HG03378 (cell line): ENCODE measurements around the gene DCLRE1C.
A peak's percentile ranks its signal among the peaks of the same experiment; 100 is the strongest.
"Not testable (repeated sequence)": the region's sequence is repeated elsewhere in the genome, so short reads cannot be mapped to it uniquely, and the experiment has no call there.

ENCODE experiments used
- ATAC-seq: cut with Tn5 transposase; IDR thresholded peaks from one replicate; pipeline ENCODE4 v1.9.1; 2021; ENCODE audit warnings: mild to moderate bottlenecking, moderate library complexity; ENCODE audit not compliant: unreplicated experiment

The DCLRE1C gene

DNA sequence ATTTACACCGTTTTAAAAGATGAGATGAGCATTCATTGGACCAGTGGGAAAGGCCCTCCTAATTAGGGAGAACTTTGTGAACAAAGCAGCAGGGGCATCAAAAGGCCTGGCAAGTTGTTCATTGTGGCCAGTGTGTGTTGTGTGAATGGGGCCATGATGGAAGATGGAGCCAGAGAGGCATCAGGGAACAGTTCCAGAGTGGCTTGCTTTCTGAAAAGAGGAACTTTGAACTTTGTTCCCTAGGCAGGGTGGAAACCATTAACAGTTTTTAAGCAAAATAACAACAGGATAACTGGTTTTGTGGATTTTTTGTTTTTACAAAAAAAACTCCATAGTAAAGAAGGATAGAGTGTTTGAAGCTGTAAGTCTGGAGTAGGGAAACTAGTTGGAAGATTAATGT lies 62.7 kb downstream of the DCLRE1C start:
- no peak for ATAC-seq

GRCh38 chr10:14889318-14889717 lies 64.6 kb downstream of the DCLRE1C start:
- ATAC-seq = no peak

DNA sequence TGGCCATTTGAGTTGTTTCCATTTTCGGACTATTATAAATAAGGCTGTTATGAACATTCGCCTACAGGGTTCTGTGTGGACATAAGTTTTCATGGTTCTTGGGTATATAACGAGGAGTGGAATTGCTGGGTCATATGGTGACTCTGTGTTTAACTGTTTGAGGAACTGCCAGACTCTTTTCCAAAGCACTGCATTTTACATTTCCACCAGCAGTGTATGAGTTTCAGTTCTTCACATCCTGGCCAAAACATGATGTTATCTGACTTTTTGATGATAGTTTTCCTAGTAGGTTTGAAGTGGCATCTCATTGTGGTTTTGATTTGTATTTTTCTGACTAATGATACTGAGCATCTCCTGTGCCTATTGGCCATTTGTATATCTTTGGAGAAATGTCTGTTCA lies 69.8 kb downstream of the DCLRE1C start:
- ATAC-seq = no peak

DNA sequence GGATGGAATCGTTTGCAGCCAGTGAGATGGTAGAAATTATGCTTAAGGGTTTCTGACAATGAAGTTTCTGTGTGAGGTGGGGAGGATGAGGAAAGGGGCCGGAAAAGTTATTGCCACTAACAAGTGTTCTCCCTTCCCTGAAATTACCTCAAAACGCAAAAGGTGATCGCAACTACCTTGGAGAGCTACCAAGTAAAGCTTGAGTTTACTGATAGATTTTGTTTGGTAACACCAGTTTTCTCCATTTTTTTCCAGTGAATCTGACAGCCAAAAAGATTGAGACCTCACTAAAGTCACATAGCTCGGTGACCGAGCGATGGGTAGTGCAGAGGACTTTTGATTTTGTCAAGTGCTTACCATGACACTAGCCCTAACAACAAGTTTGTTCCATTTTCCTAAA lies 73.7 kb downstream of the DCLRE1C start:
- ATAC-seq = no peak

DNA sequence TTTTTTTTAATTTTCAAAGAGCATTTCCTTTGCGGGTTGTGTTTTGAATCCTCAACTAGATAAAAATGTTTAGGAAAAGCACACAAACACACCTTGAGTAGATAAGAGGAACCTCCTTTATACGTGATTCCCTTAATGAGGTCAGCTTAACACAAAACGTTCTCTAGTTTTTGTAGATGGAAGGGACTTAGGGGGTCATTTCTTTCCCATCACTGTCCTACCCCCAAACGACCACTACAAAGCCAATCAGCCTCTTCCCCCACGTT lies 74.0 kb downstream of the DCLRE1C start:
- no peak for ATAC-seq

DNA sequence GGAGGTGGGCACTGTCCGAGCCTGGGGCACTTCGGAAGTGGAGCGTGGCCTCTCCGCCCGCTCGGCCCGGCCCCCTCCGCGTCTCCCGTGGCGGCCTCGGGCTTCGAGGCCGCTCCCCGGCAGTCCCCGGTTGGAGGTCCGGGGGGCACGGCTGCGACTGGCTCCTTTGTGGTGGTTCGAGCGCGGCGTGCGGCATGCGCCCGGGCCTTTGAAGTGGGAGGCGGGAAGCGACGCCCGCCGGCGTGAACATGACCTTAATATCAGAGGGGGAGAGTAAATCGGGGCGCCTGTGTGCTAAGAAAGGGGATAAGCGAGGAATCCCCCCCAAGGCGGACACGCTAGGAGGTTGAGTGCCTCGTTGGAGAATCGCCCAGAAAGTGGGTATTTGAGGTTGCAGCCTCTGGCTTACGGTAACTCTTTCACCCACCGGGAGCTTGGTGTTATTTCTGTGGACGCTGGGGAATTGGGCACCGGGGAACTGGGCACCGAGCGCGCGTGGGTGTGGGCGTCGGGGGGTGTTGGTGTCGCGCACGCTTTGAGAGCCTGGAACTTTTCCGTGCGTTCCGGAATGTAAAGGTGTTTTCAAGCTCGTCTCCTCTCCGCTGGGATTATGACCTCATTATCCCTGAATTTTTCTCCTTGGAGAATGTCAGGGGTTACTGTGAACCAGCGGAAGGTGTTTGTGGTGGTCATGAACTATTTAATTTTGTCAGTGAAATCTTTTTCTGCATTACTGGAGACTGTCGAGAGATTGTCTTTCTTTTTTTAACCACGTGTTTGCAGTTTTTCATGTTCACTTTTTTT lies 74.6 kb downstream of the DCLRE1C start:
- ATAC-seq = peak; percentile 3

GRCh38 chr10:14878266-14879123 lies 75.4 kb downstream of the DCLRE1C start, which contains the start of gene SUV39H2:
SUV39H2 (plus strand) TSS chr10:14878866; CDS start chr10:14878889, 23 bp downstream.
- peak; percentile 81 for ATAC-seq

DNA sequence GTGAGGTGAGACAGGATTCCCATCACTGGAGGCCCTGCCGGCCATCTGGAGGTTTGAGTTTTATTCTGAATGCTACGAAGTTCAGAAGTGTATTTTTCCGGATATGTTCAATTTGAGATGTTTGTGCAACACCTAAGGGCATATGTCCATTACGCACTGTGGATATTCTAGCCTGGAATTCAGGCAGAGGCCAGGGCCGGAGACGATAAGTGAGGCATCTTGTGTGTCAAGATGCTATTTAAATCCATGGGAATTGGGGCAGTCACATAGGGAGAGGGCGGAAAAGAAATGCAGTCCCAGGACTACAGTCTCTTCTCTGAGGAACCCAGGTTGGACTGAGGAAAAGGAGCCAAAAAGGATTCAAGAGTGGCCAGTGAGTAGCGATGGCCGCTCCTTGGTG lies 77.1 kb downstream of the DCLRE1C start:
- ATAC-seq = no peak

GRCh38 chr10:14875941-14876340 lies 78.0 kb downstream of the DCLRE1C start:
- no peak for ATAC-seq

DNA sequence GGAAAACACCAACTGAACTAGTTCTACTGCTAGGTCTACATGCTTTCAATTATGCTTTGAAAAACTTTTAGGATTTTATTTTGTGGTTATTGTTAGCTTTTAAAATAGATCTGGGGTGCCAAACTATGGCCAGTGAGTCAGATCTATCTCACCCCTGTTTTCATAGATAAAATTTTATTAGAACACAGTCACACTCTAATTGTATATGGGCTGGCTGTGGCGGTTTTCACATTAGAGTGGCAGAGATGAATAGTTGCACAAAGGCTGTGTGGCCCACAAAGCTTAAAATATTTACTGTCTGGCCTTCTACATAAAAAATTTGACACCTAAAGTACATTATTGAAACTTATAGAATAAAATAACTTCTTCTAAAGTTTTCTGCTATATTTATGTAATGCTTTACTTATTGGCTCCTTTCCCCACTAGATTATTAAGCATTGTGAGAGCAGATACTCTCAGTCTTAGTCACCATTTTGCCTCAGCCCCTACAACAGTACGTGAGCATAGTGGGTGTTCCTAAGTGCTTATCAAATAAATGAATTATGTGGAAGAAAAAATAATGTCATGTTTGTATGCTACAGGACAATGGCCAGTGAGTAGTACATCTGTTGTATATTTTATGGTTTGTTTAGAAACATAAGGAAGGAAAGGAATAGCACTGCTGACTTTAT lies 80.7 kb downstream of the DCLRE1C start:
- ATAC-seq = peak; percentile 53

DNA sequence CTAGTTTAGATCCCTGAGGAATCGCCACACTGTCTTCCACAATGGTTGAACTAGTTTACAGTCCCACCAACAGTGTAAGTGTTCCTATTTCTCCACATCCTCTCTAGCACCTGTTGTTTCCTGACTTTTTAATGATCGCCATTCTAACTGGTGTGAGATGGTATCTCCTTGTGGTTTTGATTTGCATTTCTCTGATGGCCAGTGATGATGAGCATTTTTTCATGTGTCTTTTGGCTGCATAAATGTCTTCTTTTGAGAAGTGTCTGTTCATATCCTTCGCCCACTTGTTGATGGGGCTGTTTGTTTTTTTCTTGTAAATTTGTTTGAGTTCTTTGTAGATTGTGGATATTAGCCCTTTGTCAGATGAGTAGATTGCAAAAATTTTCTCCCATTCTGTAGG lies 89.0 kb downstream of the DCLRE1C start:
- ATAC-seq = not testable (repeated sequence)

- not testable (repeated sequence) for ATAC-seq
Observed at GRCh38 chr10:14864466-14864865, 89.4 kb downstream of the DCLRE1C start.

DNA sequence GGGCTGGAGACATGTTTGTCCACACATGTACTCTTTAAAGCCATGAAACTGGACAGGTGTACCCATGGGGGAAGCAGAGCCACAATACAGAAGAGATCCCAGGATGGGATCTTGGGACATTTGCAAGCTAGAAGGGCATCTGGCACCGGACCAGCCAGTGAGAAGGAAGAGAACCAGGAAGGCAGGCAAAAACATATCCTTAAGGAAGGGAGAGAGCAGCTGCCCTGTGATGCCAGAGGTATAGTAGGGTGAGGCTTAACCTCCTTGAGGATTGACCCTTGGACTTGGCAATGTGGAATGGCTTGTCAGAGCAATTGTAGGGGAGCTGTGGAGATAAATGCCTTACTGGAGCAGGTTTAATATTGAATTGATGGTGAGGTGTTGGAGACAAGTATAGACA lies 93.1 kb downstream of the DCLRE1C start:
- ATAC-seq = no peak

DNA sequence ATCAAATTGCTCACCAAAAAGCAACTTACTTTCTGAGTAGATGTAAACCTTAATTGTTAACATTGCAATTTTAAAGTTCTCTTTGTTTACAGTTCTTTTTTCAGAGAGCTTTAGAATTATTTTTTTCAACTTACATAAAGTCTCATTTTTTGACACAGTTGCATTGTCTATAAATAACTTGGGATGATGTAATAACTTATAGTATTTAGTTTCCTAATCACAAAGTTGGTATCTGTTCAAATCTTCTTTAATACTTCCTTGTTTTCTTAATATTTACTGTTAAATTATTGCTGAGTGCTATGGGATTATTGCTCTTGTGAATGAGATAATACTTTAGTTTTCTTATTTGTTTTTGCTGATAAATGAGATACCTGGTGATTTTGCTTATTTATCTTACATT lies 94.1 kb downstream of the DCLRE1C start:
- no peak for ATAC-seq

DNA sequence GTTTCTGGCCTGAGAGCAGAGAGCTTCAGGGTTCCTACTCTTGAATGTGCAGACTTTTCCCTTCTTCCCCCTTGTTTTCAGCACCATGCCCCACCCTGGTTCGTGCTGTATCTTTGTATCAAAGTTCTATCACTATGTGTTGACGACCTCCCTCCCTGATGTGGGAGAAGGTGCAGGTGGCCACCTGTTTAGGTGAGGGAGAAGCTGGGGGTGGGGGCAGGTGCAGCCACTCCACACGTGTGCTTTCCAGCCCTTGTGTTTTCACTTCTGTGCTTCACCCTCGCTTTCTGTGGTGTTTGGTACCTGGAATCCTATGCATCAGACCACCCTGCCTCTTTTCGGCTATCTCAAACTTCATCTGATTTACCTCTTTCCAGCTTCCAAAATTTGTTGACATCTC lies 94.9 kb downstream of the DCLRE1C start:
- no peak for ATAC-seq

- no peak for ATAC-seq
Observed at GRCh38 chr10:14858338-14858960, 95.4 kb downstream of the DCLRE1C start.

GRCh38 chr10:14855453-14855852 lies 98.4 kb downstream of the DCLRE1C start:
- no peak for ATAC-seq

DNA sequence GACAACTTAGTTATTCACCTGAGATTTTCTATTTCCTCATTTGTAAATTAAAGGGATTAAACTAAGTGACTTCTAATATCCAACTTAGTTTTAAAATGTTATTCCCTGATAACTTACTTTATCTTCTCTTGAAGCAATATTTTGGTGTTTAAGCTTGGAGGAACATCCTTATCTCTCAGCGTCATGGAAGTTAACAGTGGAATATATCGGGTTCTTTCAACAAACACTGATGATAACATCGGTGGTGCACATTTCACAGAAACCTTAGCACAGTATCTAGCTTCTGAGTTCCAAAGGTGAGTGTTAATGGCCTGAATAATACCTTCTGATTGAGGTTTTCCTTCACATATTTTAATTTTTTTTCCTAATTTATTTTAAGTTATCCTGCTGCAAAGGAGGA lies 101.7 kb downstream of the DCLRE1C start:
- ATAC-seq = no peak
